D721Med (cell line): Measurements from ENCODE around the gene BICC1.

ENCODE experiments used
- DNase-seq: peaks from one replicate; pipeline ENCODE4 v3.0.0; 2011; ENCODE audit warnings: low spot score; ENCODE audit not compliant: insufficient read length
- FAIRE-seq: peaks from 2 replicates; lab custom pipeline; 2011; peaks lifted over from hg19 to GRCh38; lab: Jason Lieb, UNC
- TF ChIP-seq, protein P1 (sequence below): IDR thresholded peaks from 2 replicates; pipeline ENCODE4 v1.5.1; 2012; ENCODE audit warnings: mild to moderate bottlenecking, control low read depth; ENCODE audit not compliant: insufficient read depth; ENCODE audit errors: missing control alignments

The BICC1 gene, protein sequence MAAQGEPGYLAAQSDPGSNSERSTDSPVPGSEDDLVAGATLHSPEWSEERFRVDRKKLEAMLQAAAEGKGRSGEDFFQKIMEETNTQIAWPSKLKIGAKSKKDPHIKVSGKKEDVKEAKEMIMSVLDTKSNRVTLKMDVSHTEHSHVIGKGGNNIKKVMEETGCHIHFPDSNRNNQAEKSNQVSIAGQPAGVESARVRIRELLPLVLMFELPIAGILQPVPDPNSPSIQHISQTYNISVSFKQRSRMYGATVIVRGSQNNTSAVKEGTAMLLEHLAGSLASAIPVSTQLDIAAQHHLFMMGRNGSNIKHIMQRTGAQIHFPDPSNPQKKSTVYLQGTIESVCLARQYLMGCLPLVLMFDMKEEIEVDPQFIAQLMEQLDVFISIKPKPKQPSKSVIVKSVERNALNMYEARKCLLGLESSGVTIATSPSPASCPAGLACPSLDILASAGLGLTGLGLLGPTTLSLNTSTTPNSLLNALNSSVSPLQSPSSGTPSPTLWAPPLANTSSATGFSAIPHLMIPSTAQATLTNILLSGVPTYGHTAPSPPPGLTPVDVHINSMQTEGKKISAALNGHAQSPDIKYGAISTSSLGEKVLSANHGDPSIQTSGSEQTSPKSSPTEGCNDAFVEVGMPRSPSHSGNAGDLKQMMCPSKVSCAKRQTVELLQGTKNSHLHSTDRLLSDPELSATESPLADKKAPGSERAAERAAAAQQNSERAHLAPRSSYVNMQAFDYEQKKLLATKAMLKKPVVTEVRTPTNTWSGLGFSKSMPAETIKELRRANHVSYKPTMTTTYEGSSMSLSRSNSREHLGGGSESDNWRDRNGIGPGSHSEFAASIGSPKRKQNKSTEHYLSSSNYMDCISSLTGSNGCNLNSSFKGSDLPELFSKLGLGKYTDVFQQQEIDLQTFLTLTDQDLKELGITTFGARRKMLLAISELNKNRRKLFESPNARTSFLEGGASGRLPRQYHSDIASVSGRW

DNA sequence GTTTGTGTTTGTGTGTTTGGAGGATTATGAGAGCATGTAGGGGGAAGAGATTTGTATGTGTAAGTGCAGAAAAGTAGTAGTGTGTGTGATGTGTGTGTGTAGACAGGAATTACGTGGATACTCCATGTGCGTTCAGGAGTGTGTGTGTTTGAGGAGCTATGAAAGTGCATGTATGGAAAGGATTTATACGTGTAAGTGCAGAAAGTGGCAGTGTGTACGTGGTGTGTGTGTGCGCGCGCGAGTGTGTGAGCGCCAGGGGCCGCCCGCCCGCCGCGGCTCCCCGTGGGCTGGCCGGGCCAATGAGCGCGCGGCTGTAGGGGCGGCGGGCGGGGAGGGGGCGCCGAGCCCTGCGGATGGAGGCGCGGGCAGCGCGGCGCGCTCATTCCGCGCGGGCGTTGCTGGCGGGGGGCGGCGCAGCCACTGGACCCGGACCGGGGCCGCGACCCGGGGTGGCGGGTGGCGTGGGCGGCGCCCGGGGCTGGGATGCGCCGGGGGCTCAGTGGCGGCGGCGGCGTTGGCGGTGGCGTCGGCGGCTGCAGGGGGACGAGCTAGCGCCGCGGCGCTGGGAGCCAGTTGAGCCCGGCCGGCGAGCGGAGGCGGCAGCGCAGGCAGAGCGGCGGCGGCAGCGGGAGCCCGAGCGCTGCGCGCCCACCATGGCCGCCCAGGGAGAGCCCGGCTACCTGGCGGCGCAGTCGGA lies at the start of gene BICC1:
Gene BICC1 (plus strand): TSS at position 382 of the 697 bp plus-strand sequence. CDS start 272 bp downstream, at position 654.
- peak; percentile 33 for DNase-seq
- no peak for FAIRE-seq
- TF ChIP-seq, protein P1, sequence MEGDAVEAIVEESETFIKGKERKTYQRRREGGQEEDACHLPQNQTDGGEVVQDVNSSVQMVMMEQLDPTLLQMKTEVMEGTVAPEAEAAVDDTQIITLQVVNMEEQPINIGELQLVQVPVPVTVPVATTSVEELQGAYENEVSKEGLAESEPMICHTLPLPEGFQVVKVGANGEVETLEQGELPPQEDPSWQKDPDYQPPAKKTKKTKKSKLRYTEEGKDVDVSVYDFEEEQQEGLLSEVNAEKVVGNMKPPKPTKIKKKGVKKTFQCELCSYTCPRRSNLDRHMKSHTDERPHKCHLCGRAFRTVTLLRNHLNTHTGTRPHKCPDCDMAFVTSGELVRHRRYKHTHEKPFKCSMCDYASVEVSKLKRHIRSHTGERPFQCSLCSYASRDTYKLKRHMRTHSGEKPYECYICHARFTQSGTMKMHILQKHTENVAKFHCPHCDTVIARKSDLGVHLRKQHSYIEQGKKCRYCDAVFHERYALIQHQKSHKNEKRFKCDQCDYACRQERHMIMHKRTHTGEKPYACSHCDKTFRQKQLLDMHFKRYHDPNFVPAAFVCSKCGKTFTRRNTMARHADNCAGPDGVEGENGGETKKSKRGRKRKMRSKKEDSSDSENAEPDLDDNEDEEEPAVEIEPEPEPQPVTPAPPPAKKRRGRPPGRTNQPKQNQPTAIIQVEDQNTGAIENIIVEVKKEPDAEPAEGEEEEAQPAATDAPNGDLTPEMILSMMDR, result peak; percentile 22

DNA sequence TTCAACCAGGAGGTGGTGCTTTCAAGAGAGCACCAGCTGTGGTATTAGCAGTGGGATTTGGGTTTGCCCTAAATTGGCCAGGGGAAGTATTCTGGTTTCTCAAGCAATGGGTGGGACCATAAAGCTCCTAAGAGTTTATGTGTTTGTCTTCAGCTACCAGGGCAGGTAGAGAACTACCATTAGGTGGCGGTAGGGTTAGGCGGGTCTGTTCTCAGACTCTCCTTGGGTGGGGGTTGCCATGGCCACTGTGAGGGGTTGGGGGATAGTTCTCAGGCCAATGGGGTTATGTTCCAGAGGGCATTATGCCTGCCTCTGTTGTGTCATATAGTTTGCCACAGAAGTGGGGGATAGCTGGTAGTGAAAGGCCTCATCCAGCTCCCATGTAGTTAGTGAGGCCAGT lies 47.7 kb upstream of the BICC1 start:
- FAIRE-seq (no peak), DNase-seq (no peak)
- TF ChIP-seq, protein P1, result no peak

DNA sequence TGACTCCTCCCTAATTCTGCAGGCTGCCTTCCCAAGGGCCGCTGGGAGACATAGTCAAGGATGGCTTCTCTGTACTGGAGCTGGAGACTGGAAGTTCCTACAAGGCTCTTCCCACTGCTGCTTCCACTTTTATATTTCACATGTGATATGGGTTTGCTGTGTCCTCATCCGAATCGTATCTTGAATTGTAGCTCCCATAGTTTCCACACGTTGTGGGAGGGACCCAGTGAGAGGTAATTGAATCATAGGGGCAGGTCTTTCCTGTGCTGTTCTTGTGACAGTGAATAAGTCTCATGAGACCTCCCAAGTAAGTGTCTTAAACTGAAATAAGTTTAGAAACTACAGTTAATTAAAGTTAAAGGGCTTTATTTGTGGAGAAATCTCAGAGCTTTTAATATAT lies 47.0 kb upstream of the BICC1 start:
- DNase-seq (no peak), FAIRE-seq (no peak)
- TF ChIP-seq, protein P1, result no peak

DNA sequence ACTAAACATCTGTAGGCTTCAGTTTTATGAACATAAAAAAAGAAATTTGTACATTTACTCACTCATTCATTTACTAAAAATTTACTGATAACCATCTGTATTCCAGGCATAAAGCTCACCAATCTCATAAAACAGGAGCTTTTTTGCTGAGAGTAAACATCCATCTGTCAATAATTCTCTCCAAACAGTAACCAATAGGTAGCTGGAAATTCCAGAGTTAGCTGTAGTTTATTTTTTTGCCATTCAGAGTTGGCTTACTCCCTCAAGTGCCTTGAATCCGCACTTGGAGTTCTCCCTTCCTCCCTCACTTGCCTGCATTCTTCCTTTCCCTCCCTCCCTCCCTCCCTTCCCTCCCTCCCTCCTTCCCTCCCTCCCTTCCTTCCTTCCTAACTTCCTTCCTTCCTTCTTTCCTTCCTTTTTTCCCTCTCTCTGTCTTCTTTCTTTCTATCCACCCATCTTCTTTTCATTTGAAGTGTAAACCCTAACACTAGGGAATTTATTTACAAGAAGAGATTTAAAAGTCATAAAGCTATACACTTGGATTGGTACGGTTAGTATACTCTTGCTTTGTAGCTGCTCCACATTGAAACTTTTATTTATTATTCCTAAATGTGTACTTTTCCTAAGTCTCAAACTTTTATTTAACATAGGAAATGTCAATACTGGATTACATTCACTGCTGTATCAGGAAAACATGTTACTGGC lies 44.6 kb upstream of the BICC1 start:
- DNase-seq (no peak), FAIRE-seq (no peak)
- TF ChIP-seq, protein P1, result no peak

DNA sequence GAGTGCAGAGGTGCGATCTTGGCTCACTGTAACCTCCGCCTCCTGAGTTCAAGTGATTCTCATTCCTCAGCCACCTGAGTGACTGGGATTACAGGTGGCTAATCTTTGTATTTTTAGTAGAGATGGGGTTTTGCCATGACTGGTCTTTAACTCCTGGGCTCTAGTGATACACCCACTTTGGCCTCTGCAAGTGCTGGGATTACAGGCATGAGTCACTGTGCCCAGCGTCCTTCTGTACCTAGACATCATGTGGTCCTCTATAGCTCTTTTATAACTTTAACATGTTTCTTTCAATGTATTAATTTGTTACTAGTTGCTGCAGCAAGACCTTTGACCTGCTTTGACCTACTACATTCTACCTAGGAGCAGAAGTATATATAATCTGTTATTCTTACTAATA lies 38.7 kb upstream of the BICC1 start:
- FAIRE-seq (no peak), DNase-seq (no peak)
- TF ChIP-seq, protein P1, result no peak
